OCI-LY3 (cell line): ENCODE data around the gene SLC25A48.

ENCODE experiments used
- H2AFZ ChIP-seq: fragments of 200-600, 300-600 bp; shearing (Covaris generic); 2 replicates; pipeline ENCODE4 v1.6.0; 2014; ENCODE audit warnings: antibody characterized with exemption, low read depth, low read length
- H3K27ac ChIP-seq: fragments of 200-600, 300-600 bp; sonication (generic); 2 replicates; pipeline ENCODE4 v1.5.1; 2014; ENCODE audit warnings: mild to moderate bottlenecking, low read length, moderate library complexity, mixed read lengths
- H3K27me3 ChIP-seq: fragments of 200-600, 300-600 bp; sonication (generic); 2 replicates; pipeline ENCODE4 v1.6.1; 2014; ENCODE audit warnings: low read depth, low read length, mixed read lengths
- H3K36me3 ChIP-seq: fragments of 200-600, 300-600 bp; sonication (generic); replicated peaks from 2 replicates; pipeline ENCODE3; 2014; ENCODE audit warnings: low read depth, low read length, mixed read lengths
- H3K4me1 ChIP-seq: fragments of 300-600, 200-600 bp; sonication (generic); 2 replicates; pipeline ENCODE4 v1.6.1; 2014; ENCODE audit warnings: low read length, mixed read lengths
- H3K4me2 ChIP-seq: fragments of 200-600, 300-600 bp; sonication (generic); 2 replicates; pipeline ENCODE4 v1.6.1; 2014; ENCODE audit warnings: low read length, mixed read lengths
- H3K4me3 ChIP-seq: fragments of 300-600, 200-600 bp; sonication (generic); 2 replicates; pipeline ENCODE4 v1.5.1; 2014; ENCODE audit warnings: antibody characterized with exemption, mild to moderate bottlenecking, low read length, moderate library complexity
- H3K79me2 ChIP-seq: fragments of 300-600, 200-600 bp; shearing (Covaris generic); 2 replicates; pipeline ENCODE4 v1.6.1; 2014; ENCODE audit warnings: mild to moderate bottlenecking, low read length, mixed read lengths
- H3K9ac ChIP-seq: fragments of 300-600, 200-600 bp; shearing (Covaris generic); 2 replicates; pipeline ENCODE4 v1.6.0; 2014; ENCODE audit warnings: mild to moderate bottlenecking, low read length, moderate library complexity
- H3K9me3 ChIP-seq: fragments of 200-600, 300-600 bp; shearing (Covaris generic); 2 replicates; pipeline ENCODE4 v1.6.1; 2014; ENCODE audit warnings: low read length, mixed read lengths; ENCODE audit not compliant: insufficient read depth
- H4K20me1 ChIP-seq: fragments of 200-600, 300-600 bp; sonication (generic); 2 replicates; pipeline ENCODE4 v1.6.1; 2016; ENCODE audit warnings: low read length, mixed read lengths; ENCODE audit not compliant: insufficient read depth
- CTCF ChIP-seq: fragments of 200-600, 300-600 bp; sonication (generic); IDR thresholded peaks from 2 replicates; pipeline ENCODE4 v1.5.1; 2014; ENCODE audit warnings: antibody characterized with exemption, low read length, low read depth
- EZH2phosphoT487 ChIP-seq: fragments of 200-600 bp; shearing (Covaris generic); IDR thresholded peaks from 2 replicates; pipeline ENCODE4 v1.6.1; 2018; ENCODE audit warnings: antibody characterized with exemption, mixed run types, low read depth

SLC25A48 gene

GRCh38 chr5:135811007-135811406, 23.5 kb upstream of the SLC25A48 start:
- no peak overlapping the region for H3K4me3 ChIP-seq
- no peaks in the 10 kb centered on the region for H3K4me1 ChIP-seq
- no peak overlapping the region for H3K27ac ChIP-seq
- no peak overlapping the region for H3K9ac ChIP-seq
- H4K20me1 ChIP-seq = no peaks in the 10 kb centered on the region
- H3K79me2 ChIP-seq = no peaks in the 10 kb centered on the region
- H3K9me3 ChIP-seq = no peaks in the 10 kb centered on the region
- TF ChIP-seq EZH2phosphoT487 (no peak), CTCF (no peak)
- 0 out of 2 replicates have a peak, but pooled peaks cover 4% of the 10 kb centered on the region for H3K27me3 ChIP-seq
- H3K36me3 ChIP-seq = no peaks in the 10 kb centered on the region
- H3K4me2 ChIP-seq = no peak overlapping the region
- H2AFZ ChIP-seq = no peak overlapping the region

- H2AFZ ChIP-seq = no peak overlapping the region
- no peak overlapping the region for H3K4me2 ChIP-seq
- H3K4me3 ChIP-seq = no peak overlapping the region
- no peaks in the 10 kb centered on the region for H3K9me3 ChIP-seq
- TF ChIP-seq CTCF (no peak), EZH2phosphoT487 (no peak)
- no peaks in the 10 kb centered on the region for H3K36me3 ChIP-seq
- no peaks in the 10 kb centered on the region for H4K20me1 ChIP-seq
- H3K79me2 ChIP-seq = no peaks in the 10 kb centered on the region
- H3K27me3 ChIP-seq = peaks cover 8% of the 10 kb centered on the region; the same call in 1 of the 2 replicates
- H3K4me1 ChIP-seq = no peaks in the 10 kb centered on the region
- H3K9ac ChIP-seq = no peak overlapping the region
- H3K27ac ChIP-seq = no peak overlapping the region
These were observed 20.7 kb upstream of the SLC25A48 start for GRCh38 chr5:135813758-135814157.

GRCh38 chr5:135814316-135814715, 20.1 kb upstream of the SLC25A48 start:
- peaks cover 9% of the 10 kb centered on the region; the same call in 1 of the 2 replicates for H3K27me3 ChIP-seq
- no peaks in the 10 kb centered on the region for H3K79me2 ChIP-seq
- TF ChIP-seq EZH2phosphoT487 (no peak), CTCF (no peak)

GRCh38 chr5:135814812-135815211, 19.7 kb upstream of the SLC25A48 start:
- Histone ChIP-seq H3K4me3 (no peak overlapping the region), H3K27ac (no peak overlapping the region), H3K4me2 (no peak overlapping the region), H3K9ac (no peak overlapping the region), H2AFZ (no peak overlapping the region), H4K20me1 (no peaks in the 10 kb centered on the region), H3K36me3 (no peaks in the 10 kb centered on the region), H3K9me3 (no peaks in the 10 kb centered on the region), H3K79me2 (no peaks in the 10 kb centered on the region), H3K4me1 (no peaks in the 10 kb centered on the region), H3K27me3 (peaks cover 9% of the 10 kb centered on the region; the same call in 1 of the 2 replicates)
- TF ChIP-seq EZH2phosphoT487 = no peak
- TF ChIP-seq CTCF = no peak

More at GRCh38 chr5:135814316-135814715, 20.1 kb upstream of the SLC25A48 start:
- Histone ChIP-seq H3K9me3 (no peaks in the 10 kb centered on the region), H2AFZ (no peak overlapping the region), H3K4me1 (no peaks in the 10 kb centered on the region), H3K27ac (no peak overlapping the region), H3K36me3 (no peaks in the 10 kb centered on the region), H4K20me1 (no peaks in the 10 kb centered on the region), H3K4me3 (no peak overlapping the region), H3K4me2 (no peak overlapping the region), H3K9ac (no peak overlapping the region)
